ENCODE measurements around the gene ASCL3. TPM values are rescaled to one million over a fixed set of nuclear protein-coding genes. Genes with fewer than 3 reads are reported as not detected.

Gene ASCL3
- total RNA-seq, 2 donors from 2014 or later = not detected

- no peak for ATAC-seq (ENCODE audit: insufficient number of reproducible peaks, low FRiP score, low read depth)
- Histone ChIP-seq H3K4me1 (ENCODE audit: control insufficient read depth in 1 of 2, low read depth in 2 of 2) (no peaks in the 10 kb centered on the region), H3K27me3 (replicated peaks; ENCODE audit: insufficient read depth) (no peaks in the 10 kb centered on the region)
These were observed 14.6 kb downstream of the ASCL3 start for GRCh38 chr11:8928205-8928604.

GRCh38 chr11:8927233-8927632 lies 15.6 kb downstream of the ASCL3 start:
- no peak for ATAC-seq (ENCODE audit: insufficient number of reproducible peaks, low FRiP score, low read depth)

More at GRCh38 chr11:8928205-8928604, 14.6 kb downstream of the ASCL3 start:
- DNase-seq (ENCODE audit: low spot score) = no peak
- no peak overlapping the region for H3K27ac ChIP-seq
- no peaks in the 10 kb centered on the region for H3K36me3 ChIP-seq
- TF ChIP-seq CTCF (IDR thresholded peaks at IDR 0.05) = no peak
- no peak overlapping the region for H3K4me3 ChIP-seq
- no peaks in the 10 kb centered on the region for H3K9me3 ChIP-seq

GRCh38 chr11:8926236-8926635 lies 16.6 kb downstream of the ASCL3 start:
- H3K27ac ChIP-seq = no peak overlapping the region
- DNase-seq (ENCODE audit: low spot score) = no peak
- H3K4me3 ChIP-seq = no peak overlapping the region
- ATAC-seq (ENCODE audit: insufficient number of reproducible peaks, low FRiP score, low read depth) = no peak
- H3K4me1 ChIP-seq (ENCODE audit: control insufficient read depth in 1 of 2, low read depth in 2 of 2) = no peaks in the 10 kb centered on the region
- no peaks in the 10 kb centered on the region for H3K27me3 ChIP-seq (replicated peaks; ENCODE audit: insufficient read depth)
- TF ChIP-seq CTCF (IDR thresholded peaks at IDR 0.05) = no peak
- H3K9me3 ChIP-seq = no peaks in the 10 kb centered on the region
- H3K36me3 ChIP-seq = peaks cover 6% of the 10 kb centered on the region

More at GRCh38 chr11:8927233-8927632, 15.6 kb downstream of the ASCL3 start:
- no peaks in the 10 kb centered on the region for H3K9me3 ChIP-seq
- H3K27ac ChIP-seq = no peak overlapping the region
- TF ChIP-seq CTCF (IDR thresholded peaks at IDR 0.05) = no peak
- no peak for DNase-seq (ENCODE audit: low spot score)
- no peaks in the 10 kb centered on the region for H3K36me3 ChIP-seq
- H3K27me3 ChIP-seq (replicated peaks; ENCODE audit: insufficient read depth) = no peaks in the 10 kb centered on the region
- H3K4me3 ChIP-seq = no peak overlapping the region
- H3K4me1 ChIP-seq (ENCODE audit: control insufficient read depth in 1 of 2, low read depth in 2 of 2) = no peaks in the 10 kb centered on the region

- no peak for DNase-seq (ENCODE audit: low spot score)
- no peak for TF ChIP-seq CTCF (IDR thresholded peaks at IDR 0.05)
- H3K4me3 ChIP-seq = no peak overlapping the region
- H3K4me1 ChIP-seq (ENCODE audit: control insufficient read depth in 1 of 2, low read depth in 2 of 2) = no peaks in the 10 kb centered on the region
- peaks cover 8% of the 10 kb centered on the region for H3K36me3 ChIP-seq
- no peak overlapping the region for H3K27ac ChIP-seq
- H3K9me3 ChIP-seq = no peaks in the 10 kb centered on the region
- no peak for ATAC-seq (ENCODE audit: insufficient number of reproducible peaks, low FRiP score, low read depth)
- no peaks in the 10 kb centered on the region for H3K27me3 ChIP-seq (replicated peaks; ENCODE audit: insufficient read depth)
These were observed 17.1 kb downstream of the ASCL3 start for GRCh38 chr11:8925711-8926110.

GRCh38 chr11:8922691-8923090 lies 20.1 kb downstream of the ASCL3 start:
- peaks cover 22% of the 10 kb centered on the region for H3K36me3 ChIP-seq
- no peak for DNase-seq (ENCODE audit: low spot score)

More at GRCh38 chr11:8922691-8923090, 20.1 kb downstream of the ASCL3 start:
- TF ChIP-seq CTCF (IDR thresholded peaks at IDR 0.05) = no peak
- H3K4me1 ChIP-seq (ENCODE audit: control insufficient read depth in 1 of 2, low read depth in 2 of 2) = peaks cover 0 to 8% of the 10 kb centered on the region in 2 donors
- H3K27ac ChIP-seq = no peak overlapping the region
- no peak overlapping the region for H3K4me3 ChIP-seq
- H3K9me3 ChIP-seq = no peaks in the 10 kb centered on the region
- no peak for ATAC-seq (ENCODE audit: insufficient number of reproducible peaks, low FRiP score, low read depth)
- no peaks in the 10 kb centered on the region for H3K27me3 ChIP-seq (replicated peaks; ENCODE audit: insufficient read depth)

Data from thoracic aorta (tissue), 2 donors.